ENCODE results near the gene ITIH5. TPM values are rescaled to one million over a fixed set of nuclear protein-coding genes. Genes with fewer than 3 reads are reported as not detected.
A peak's percentile ranks its signal among the peaks of the same experiment; 100 is the strongest.

The ITIH5 gene
- total and polyA plus RNA-seq, 2 of the 13 experiments (the other 11 are each of a cell fraction or from before 2014, with no cell fraction given), result 4.7 to 8.9 TPM

- TF ChIP-seq, protein P1, sequence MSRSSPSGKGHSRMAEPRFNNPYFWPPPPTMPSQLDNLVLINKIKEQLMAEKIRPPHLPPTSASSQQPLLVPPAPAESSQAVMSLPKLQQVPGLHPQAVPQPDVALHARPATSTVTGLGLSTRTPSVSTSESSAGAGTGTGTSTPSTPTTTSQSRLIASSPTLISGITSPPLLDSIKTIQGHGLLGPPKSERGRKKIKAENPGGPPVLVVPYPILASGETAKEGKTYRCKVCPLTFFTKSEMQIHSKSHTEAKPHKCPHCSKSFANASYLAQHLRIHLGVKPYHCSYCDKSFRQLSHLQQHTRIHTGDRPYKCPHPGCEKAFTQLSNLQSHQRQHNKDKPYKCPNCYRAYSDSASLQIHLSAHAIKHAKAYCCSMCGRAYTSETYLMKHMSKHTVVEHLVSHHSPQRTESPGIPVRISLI (CRISPR knock-in tag; IDR thresholded peaks at IDR 0.05; ENCODE audit: borderline replicate concordance), result peak; percentile 70; the same call in 1 of the 2 replicates
- TF ChIP-seq PRMT3 (CRISPR knock-in tag; IDR thresholded peaks at IDR 0.05; ENCODE audit: borderline replicate concordance, low read depth), result no peak; the same call in 1 of the 2 replicates
- TF ChIP-seq ZNF350 (CRISPR knock-in tag; IDR thresholded peaks at IDR 0.05; ENCODE audit: borderline replicate concordance, low read depth), result no peak
- TF ChIP-seq ZNF337 (CRISPR knock-in tag; IDR thresholded peaks at IDR 0.05; ENCODE audit: borderline replicate concordance, low read depth), result no peak
- TF ChIP-seq KDM5B (CRISPR knock-in tag; IDR thresholded peaks at IDR 0.05; ENCODE audit: borderline replicate concordance), result no peak
- no peak for TF ChIP-seq ZNF224 (CRISPR knock-in tag; IDR thresholded peaks at IDR 0.05)
- TF ChIP-seq ETV5 (CRISPR knock-in tag; IDR thresholded peaks at IDR 0.05; ENCODE audit: borderline replicate concordance), result peak; percentile 90
- no peak for TF ChIP-seq ZSCAN31 (CRISPR knock-in tag; IDR thresholded peaks at IDR 0.05; ENCODE audit: low read depth)
- no peak for TF ChIP-seq SNRNP70 (IDR thresholded peaks at IDR 0.05; ENCODE audit: low read depth, low read length)
- TF ChIP-seq ZIK1 (CRISPR knock-in tag; IDR thresholded peaks at IDR 0.05; ENCODE audit: borderline replicate concordance, low read depth), result no peak
- TF ChIP-seq, protein P2, sequence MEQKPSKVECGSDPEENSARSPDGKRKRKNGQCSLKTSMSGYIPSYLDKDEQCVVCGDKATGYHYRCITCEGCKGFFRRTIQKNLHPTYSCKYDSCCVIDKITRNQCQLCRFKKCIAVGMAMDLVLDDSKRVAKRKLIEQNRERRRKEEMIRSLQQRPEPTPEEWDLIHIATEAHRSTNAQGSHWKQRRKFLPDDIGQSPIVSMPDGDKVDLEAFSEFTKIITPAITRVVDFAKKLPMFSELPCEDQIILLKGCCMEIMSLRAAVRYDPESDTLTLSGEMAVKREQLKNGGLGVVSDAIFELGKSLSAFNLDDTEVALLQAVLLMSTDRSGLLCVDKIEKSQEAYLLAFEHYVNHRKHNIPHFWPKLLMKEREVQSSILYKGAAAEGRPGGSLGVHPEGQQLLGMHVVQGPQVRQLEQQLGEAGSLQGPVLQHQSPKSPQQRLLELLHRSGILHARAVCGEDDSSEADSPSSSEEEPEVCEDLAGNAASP (CRISPR knock-in tag; IDR thresholded peaks at IDR 0.05; ENCODE audit: borderline replicate concordance), result peak; percentile 73; the same call in 1 of the 2 replicates
- TF ChIP-seq TEF (CRISPR knock-in tag; IDR thresholded peaks at IDR 0.05), result no peak
- TF ChIP-seq CREBL2 (CRISPR knock-in tag; IDR thresholded peaks at IDR 0.05; ENCODE audit: borderline replicate concordance), result no peak
- peak; percentile 48 for TF ChIP-seq FOXJ3 (CRISPR knock-in tag; IDR thresholded peaks at IDR 0.05; ENCODE audit: borderline replicate concordance)
- no peak for TF ChIP-seq ZFYVE20 (CRISPR knock-in tag; IDR thresholded peaks at IDR 0.05; ENCODE audit: borderline replicate concordance, low read depth)
- TF ChIP-seq ZNF547 (CRISPR knock-in tag; IDR thresholded peaks at IDR 0.05), result no peak
- no peak for TF ChIP-seq E2F2 (CRISPR knock-in tag; IDR thresholded peaks at IDR 0.05; ENCODE audit: borderline replicate concordance)
- TF ChIP-seq ISX (CRISPR knock-in tag; conservative IDR thresholded peaks at IDR 0.05), result no peak
- TF ChIP-seq NBN (conservative IDR thresholded peaks at IDR 0.05), result no peak
- TF ChIP-seq, protein P3, sequence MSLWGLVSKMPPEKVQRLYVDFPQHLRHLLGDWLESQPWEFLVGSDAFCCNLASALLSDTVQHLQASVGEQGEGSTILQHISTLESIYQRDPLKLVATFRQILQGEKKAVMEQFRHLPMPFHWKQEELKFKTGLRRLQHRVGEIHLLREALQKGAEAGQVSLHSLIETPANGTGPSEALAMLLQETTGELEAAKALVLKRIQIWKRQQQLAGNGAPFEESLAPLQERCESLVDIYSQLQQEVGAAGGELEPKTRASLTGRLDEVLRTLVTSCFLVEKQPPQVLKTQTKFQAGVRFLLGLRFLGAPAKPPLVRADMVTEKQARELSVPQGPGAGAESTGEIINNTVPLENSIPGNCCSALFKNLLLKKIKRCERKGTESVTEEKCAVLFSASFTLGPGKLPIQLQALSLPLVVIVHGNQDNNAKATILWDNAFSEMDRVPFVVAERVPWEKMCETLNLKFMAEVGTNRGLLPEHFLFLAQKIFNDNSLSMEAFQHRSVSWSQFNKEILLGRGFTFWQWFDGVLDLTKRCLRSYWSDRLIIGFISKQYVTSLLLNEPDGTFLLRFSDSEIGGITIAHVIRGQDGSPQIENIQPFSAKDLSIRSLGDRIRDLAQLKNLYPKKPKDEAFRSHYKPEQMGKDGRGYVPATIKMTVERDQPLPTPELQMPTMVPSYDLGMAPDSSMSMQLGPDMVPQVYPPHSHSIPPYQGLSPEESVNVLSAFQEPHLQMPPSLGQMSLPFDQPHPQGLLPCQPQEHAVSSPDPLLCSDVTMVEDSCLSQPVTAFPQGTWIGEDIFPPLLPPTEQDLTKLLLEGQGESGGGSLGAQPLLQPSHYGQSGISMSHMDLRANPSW (CRISPR knock-in tag; IDR thresholded peaks at IDR 0.05; ENCODE audit: borderline replicate concordance), result peak; percentile 58; the same call in 1 of the 2 replicates
- peak; percentile 46; the same call in 1 of the 2 replicates for TF ChIP-seq SP4 (CRISPR knock-in tag; IDR thresholded peaks at IDR 0.05)
Observed at GRCh38 chr10:7686351-7687171, 19.8 kb upstream of the ITIH5 start (continued).
